WI38 (cell line): ENCODE measurements around the gene AGMAT.

Experiments used
- H3K4me3 ChIP-seq: 2 replicates; pipeline ENCODE4 v1.5.1; 2011; ENCODE audit warnings: low read depth, mild to moderate bottlenecking, control low read depth, low read length
- TF ChIP-seq, protein P1 (sequence below): IDR thresholded peaks from 2 replicates; pipeline ENCODE4 v1.5.1; 2012; ENCODE audit warnings: low read depth, mild to moderate bottlenecking, control low read depth, low read length

Gene AGMAT

DNA sequence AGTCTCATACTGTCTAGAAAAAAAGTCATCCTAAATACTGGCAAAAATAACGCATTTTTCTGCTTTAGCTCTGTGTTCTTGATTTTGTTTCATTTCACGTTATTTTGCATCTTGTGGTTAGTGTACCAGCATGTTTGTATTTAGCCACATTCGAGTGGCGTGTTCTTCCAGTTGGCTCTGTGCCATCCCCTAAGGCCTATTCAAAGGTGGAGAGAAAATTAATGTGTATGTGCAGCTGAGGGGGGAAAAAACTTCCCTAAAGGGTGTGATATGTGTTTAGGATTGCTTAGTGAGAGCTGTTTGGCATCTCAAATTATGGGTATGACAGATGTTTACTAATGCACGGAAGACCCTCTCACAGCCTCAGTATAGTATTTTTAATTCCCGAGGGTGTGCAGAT, 46.1 kb downstream of the AGMAT start:
- TF ChIP-seq, protein P1, sequence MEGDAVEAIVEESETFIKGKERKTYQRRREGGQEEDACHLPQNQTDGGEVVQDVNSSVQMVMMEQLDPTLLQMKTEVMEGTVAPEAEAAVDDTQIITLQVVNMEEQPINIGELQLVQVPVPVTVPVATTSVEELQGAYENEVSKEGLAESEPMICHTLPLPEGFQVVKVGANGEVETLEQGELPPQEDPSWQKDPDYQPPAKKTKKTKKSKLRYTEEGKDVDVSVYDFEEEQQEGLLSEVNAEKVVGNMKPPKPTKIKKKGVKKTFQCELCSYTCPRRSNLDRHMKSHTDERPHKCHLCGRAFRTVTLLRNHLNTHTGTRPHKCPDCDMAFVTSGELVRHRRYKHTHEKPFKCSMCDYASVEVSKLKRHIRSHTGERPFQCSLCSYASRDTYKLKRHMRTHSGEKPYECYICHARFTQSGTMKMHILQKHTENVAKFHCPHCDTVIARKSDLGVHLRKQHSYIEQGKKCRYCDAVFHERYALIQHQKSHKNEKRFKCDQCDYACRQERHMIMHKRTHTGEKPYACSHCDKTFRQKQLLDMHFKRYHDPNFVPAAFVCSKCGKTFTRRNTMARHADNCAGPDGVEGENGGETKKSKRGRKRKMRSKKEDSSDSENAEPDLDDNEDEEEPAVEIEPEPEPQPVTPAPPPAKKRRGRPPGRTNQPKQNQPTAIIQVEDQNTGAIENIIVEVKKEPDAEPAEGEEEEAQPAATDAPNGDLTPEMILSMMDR, result no peak
- no peak overlapping the region for H3K4me3 ChIP-seq

DNA sequence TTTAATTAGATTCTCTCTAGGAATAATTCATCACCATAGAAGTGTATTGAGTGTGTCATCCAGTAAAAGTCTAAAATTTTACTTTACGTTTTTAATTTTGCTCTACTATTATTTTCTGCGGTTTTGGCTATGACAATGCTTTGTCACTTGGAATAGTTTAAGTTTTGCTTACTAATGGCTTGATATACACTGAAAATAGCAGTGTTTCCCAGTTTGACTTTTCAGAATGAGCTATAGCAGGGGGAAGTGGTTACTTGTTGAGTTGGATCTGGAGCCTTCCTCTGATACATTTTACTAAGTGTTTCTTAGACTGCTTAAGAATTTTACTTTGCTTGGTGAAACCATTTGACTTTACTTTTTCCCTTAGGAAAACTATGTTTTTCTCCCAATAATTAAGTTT, 53.2 kb downstream of the AGMAT start:
- TF ChIP-seq, protein P1, result no peak
- no peak overlapping the region for H3K4me3 ChIP-seq

DNA sequence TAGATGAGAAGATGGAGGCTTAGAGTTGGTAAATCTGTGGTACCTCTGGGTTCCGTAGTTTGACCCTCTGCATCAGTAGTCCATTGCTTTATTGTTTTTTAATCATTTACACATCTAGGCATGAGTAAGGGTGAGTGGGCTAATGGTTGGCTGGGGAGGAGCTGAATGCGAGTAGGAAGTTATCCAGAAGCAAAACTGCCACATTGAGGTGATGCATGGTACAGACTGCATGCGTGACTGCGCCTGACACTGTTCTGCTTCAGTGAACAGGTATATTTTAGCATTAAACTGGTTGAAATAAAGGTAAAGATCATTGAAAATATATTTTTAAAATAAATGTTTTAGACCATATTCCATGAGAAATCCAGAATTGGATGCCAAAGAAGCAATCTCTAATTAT, 53.8 kb downstream of the AGMAT start:
- TF ChIP-seq, protein P1, result no peak

DNA sequence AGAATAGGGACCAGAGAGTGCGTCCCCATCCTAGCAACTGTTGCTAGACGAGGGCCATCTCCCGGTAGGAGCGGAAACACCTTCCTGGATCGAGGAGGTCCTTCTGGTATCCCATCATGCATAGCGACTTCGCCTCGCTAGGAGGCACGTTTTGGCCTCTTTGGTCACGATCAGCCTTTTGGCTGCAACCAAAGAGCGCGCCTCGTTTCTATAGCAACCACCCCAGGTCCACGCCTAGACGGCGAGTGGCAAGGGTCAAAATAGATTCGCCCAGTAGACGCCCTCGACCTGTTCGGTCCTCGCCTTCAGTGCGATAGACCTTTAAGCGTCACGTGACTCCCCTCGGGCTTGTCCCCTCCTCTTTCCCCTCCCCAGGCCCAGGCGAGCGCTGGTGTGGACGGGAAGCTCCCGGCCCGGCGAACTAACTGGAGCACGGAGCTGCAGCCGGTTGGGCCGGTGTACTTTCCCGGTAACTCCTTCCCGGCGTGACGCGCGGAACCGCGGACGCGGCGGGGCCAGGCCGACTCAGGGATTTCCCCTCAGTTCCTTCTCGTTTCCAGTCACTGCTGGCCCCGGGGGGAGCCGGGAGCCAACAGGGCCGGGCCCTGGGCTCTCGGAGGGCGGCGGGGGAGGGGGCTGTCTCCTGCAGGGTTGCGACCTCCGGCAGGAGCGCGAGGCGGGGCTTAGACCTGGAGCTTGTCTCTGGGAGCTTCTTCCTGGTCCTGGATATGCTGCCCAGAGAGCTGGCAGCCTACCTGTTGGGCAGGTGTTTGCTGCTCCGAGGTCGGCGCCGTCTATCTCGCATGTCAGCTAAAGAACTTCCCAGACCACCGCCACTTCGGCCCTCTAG, 58.1 kb downstream of the AGMAT start, which contains the start of gene DNAJC16:
Gene DNAJC16 (plus strand): TSS at position 359 of the 850 bp plus-strand sequence. CDS start 2,258 bp downstream, outside the sequence.
- TF ChIP-seq, protein P1, result 0 out of 2 replicates have a peak, but pooled peaks have one; percentile 15
- peak within 1 kb of the TSS; percentile 89 for H3K4me3 ChIP-seq

More for the DNA sequence above, 53.8 kb downstream of the AGMAT start:
- H3K4me3 ChIP-seq, result no peak overlapping the region

DNA sequence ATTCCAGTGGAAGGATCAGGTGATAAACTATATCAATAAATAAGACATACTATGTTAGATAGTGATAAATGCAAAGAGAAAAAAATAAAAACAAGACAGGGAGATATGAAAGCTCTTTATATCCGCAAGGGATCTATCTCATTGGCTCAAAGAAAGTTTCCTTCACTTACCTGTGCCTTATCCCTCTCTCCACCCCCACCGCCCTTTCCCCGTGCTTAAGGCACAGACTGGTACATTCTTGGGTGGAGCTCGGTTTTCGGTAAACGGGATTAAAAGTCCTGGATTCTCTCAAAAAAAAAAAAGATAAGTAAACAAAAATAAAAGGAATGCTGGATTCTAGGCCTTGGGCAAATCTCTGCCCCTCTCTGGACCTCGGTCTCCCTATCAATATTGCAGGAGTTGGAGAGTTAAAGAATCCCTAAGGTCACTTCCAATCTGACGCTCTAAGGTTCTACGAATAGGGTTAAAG, 58.8 kb downstream of the AGMAT start:
- peak overlapping the region; percentile 89 for H3K4me3 ChIP-seq
- TF ChIP-seq, protein P1, result no peak

DNA sequence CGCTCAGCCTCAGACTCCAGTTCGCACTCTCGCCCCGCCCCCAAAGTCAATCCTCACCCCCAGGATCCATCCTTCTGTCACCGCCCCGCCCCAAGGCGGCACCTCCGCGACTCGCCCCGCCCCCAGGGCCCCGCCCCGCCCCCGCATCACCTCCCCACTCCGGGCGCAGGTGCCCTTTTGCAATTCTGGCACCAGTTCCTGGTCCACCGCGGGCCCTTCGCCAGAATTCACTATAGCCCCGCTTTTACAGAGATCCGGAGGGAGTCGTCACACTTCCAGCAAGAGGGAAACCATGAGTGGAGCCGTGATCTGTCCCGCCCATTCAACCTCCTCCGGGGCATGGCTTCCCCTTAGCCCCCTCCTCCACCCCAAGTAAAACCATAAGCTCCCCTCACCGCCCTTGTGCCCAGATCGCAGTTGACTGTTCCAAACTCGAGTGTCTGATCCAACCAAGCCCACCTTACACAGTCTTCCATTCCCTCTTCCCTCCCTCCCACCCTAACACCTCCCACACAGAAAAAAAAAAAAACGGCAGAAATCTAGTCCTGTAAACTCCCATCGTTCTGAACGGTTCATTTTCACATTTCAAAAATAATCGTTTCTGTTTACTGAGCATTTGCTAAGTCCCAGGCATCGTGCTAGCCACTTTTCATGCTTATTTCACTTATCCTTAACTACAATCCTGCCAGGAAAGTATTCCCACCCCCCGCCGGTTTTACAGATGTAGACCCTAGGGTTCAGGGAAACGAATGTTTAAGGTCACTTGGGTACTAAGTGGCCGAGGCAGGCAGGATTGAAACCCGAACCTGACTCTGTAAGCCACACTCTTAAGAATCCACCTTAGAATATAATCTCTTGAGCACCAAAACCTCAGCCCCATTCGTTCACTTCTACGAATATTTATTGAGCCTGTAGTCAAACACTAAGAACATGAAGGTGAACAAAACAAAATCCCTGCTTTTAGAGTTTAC, 59.5 kb downstream of the AGMAT start:
- TF ChIP-seq, protein P1, result no peak

More for the DNA sequence above, 59.5 kb downstream of the AGMAT start:
- peak overlapping the region; percentile 89 for H3K4me3 ChIP-seq
